GM21786 (cell line): ENCODE data around the gene PAEP.

ENCODE experiments used
- ATAC-seq: cut with Tn5 transposase; IDR thresholded peaks from one replicate; pipeline ENCODE4 v1.9.1; 2021; ENCODE audit not compliant: unreplicated experiment

The PAEP gene

DNA sequence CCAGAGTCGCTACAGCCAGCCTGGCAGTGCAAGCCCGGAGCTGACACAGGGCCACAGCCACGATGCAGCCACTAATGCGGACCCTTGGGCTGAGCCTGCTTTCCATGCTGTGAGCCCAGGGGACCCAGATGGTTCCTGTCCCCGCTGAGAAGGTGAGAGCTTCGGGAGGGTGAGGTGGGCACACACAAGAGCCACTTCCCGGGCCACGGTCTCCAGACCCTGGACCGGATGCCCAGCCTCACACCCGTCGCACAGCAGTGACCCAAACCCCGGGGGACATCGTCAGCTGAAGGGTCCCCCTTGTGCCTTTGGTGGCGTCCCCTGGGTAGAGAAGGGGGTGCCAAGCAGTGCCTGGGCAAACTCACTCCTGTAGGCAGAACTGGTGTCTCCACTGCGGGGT, 13.4 kb downstream of the PAEP start:
- ATAC-seq: no peak

DNA sequence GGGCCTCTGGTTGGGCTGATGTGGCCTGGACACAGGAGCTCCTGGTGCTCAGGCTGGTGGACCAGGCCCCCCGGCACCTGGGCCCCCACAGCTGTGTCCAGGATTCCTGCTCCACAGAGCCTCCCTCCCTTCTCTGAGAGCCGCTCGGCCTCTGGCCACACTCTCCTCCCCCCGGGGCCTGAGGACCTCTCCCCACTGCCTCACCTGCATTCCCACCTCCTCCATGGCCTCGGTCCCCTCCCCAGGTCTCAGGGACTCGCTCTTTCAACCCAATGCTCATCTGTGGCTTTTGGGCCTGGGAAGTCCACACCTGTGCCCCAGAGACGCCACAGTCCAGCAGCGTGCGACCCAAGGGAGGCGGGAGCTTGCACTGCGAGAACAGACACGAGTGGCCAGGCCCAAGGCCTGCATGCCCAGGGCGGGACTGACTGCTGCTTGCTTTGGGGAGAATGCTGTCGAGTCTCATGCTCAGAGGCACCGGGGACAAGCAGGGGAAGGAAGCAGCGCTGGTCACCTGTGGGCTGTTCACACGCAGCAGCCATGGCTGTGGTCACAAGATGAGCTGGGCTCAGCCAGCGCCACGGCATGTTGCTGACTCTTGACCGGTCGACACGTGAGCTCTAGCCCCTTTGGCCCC, 14.6 kb downstream of the PAEP start:
- no peak for ATAC-seq

DNA sequence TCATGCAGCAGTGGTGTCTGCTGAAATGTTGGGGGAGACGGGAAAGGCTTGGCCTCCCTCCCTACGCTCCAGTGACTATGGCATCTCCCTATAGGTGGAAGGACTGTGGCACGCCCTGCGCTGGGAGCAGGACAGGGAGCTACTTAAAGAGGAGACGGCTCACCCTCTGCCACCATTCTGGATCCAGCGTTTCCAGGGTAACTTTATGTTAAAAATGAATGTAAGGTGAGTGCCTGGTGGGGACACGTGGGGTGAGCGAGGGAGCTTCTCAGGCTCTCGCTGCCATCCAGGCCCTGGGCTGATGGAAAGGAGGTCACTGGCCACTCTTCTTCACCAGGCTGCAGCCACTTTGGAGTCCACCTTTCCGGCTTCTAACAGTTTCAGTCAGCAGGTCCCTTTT, 15.7 kb downstream of the PAEP start:
- no peak for ATAC-seq

DNA sequence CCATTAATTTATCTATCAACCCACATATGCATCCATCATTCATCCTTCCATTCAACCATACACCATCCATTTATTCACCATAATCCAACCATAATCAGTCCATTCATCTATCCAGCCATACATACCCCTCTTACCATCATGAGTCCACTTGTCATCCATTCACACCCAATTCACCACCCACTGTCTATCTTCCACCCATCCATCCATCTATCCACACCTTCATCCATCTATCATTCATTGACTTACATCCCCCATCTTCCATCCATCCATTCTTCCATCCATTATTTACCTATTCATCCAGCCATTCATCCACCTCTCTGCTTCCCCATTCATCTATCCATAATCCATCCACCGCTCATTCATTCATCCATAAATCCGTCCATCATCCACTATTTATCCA, 17.8 kb downstream of the PAEP start:
- ATAC-seq: no peak

DNA sequence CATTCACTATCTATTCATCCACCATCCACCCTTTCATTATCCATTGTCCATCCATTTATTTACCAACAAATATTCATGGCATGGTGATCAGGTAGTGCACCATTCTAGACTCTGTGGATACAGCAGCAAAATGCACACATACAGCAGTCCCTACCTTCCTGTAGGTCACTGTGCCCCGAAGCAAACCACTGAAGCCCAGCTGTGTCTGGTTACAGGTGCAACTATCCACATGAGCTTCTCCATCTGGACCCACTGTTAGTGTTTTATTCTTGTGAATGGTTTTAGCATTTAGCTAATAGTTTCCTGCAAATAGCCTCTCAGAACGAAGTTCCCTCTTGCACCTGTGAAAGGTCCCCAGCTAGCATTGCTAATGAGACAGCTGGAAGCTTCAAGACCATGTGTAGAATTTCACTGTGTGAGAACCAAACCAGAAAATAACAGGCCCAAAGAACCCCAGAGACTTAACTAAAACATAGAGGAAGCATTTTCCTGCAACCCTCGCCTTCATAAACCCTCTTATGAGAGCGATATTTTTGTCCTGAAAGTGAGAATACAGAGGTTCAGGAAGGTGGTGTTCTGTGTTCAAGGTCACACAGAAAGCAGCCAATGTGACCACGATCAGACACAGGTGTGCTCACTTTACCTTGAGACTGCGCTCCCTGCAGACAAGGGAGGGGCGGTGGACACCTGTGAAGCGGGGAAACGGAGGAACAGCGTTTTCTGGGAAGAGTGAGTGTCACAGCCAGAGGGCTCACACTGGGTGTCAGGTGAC, 18.5 kb downstream of the PAEP start:
- ATAC-seq: no peak

DNA sequence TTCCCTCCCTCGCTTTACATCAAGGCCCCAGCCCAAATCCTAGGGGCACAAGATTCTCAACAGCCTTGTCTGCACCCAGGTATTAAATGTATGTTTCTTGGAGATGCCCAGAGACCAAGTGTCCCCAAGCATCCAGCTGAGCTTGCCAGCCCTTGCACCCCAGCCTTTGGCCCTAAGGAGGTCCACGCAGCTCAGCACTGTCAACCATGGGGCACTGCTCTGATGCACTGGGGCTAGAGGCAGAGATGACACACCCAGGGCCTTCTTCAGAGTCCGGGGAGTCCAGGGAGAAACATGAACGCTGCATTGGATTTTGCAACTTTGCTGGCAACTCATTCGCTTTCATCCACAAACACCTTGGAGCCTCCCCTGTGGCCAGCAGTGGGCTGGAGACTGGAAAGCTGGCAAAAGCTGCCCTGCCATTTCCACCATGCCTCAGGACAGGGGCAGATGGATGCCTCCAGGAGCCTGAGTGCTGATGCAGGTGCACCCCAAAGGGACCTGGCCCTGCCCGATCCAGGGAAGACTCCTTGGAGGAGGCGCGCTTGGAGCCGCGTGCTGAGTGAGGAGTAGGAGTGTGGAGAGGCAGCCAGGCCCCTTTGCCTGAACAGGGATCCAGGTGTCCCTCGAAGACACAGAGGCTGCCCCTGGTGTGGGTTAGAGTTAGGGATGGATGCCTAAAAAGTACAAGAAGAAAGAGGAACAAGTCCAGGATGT, 19.3 kb downstream of the PAEP start:
- ATAC-seq: no peak

DNA sequence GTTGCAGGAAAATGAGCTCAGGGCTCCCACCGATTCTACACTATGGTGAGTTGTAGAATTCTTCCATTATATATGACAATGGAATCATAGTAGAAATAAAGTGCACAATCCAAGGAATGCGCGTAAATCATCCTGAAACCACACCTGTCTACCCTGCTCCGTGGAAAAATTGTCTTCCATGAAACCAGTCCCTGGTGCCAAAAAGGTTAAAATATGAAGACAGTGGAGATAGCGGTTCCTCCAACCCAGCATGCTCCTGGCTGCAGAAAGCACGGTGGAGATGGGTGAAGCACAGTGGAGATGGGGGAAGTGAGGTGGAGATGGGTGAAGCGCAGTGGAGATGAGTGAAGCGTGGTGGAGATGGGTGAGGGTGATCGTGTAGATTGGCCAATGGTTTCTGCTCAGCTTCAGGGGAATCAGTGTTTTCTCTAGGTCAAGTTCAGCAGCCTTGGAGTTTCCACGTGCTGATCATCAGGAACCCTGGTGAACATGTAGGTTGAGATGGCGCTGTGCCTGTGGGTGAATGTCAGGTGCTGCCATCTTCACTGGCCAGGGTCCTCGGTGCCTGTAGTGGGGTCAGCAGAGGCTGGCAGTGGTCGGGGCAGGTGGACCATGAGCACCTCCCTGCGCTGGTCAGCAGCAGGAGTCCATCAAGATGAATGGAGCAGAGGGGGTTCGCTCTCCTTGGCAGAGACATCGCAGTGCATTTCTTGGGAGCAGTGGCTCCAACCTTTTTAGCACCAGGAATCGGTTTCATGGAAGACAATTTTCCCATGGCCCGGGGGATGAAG, 20.3 kb downstream of the PAEP start:
- no peak for ATAC-seq

DNA sequence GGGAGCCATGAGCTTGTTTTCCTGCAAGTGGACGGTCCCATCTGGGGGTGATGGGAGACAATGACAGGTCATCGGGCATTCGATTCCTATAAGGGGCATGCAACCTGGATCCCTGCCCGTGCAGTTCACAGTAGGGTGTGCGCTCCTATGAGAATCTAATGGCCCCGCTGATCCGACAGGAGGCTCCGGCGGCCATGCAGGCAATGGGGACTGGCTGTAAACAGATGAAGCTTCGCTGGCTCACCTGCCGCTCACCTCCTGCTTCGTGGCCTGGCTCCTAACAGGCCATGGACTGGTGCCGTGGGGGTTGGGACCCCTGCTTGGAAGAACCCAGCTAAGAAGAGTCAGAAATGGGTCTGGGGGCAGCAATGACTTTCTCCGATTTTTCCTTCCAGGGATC, 21.0 kb downstream of the PAEP start:
- ATAC-seq: no peak

DNA sequence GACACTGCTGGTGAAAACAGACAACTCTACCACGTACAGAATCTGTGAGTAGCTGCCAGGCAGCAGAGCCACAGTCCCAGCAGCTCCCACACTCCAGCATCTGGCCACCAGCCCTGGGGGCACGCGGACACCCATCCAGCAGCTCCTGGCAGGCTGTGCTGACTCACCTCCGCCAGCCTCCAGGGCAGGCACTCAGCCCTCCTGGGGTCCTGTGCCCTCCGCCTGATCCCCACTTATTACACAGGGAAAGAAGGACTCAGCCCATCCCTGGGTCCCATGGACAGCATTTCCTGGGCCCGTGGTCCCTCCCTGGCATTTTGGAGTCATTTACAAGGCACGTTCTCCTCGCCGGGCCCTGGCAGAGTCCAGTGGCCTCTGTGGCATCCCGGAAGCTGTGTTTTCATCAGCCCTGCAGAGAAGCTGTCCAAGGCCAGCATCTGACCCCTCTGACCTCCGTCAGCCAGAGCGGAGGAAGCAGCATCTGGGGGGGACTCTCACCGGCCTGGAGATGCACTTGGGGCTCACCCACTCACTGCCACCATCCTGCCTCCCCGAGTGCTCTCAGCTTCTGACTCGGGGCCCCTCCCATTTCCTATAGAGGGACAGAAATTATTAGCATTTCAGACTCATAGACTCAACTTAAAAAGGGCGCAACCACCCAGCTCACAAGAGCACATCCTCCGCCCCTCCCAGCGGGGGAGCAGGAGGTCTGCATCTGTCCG, 21.6 kb downstream of the PAEP start:
- ATAC-seq: no peak

DNA sequence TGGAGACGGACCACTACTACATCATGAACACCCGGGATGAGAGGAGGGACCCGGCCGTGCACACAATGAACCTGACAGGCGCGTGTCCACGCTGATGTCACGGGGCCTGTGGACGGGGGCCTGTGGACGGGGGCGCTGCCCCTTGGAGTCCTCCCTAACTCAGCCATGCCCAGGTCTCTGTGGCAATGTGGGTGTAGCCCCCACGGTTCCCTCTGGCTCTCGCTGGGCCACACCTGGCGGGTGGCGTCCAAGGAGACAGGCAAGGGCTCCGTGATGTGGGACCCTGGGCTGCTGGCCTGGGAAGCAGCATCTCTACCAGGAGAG, 22.1 kb downstream of the PAEP start:
- no peak for ATAC-seq

DNA sequence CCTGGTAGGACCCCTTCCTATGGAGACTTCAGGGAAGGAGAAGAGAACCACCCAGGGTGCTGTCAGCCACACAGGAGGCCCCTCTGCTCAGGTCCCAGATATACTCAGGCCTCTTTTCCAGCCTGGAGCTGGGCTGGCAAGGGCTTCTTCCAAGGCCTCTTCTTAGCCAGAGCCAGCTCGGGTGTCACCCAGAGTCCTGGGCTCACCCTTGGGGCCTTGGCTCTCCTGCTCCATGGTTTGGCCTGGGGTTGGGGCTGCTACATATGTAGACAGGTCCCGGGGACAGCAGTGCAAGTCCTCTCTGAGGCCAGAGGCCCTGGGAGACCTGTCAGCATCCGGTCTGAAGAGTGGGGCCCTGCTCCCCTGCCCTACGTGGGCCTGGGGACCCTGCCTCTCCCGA, 22.8 kb downstream of the PAEP start:
- ATAC-seq: no peak

DNA sequence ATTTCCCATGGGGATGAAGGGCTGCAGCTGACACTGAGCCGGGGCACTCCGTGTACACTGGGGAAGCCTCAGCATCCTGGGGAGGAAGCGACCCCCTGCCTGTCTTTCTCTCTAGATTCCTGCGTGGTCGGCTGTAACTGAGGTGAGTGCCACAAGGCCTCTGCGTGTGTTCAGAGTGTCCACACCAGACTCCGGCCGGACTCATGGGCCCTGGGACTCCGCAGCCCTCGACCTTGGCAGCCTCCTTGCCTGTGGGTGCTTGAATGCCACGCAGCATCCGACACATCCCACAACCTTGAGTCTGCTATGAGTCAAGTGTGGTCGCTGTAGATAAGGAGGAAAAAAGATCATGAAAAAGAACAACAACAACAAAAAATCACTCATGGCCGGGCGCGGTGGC, 23.4 kb downstream of the PAEP start:
- ATAC-seq: no peak

DNA sequence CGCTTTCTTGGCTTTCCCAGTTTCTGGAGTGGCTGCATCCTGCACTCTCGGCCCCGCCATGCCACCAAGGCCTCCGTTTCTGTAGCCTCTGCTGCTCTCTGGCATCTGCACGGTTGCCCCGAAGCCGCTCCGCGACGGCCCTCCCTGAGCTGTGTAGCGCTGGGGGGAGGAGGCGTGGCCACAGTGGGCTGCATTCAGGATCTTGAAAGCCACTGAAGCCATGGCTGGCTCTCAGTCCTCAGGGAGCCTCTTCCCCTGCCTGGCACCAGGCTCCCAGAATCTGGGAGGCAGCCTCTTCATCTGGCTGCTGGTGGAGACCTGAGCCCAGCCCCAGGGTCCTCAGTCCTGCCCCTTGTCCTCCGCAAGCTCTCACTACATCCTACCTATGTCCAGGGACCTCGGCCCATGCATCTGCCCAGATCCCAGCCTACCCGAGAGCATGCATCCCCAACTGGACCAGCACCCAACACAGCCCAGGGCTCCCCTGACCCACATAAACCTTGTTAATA, 25.1 kb downstream of the PAEP start:
- ATAC-seq: no peak

DNA sequence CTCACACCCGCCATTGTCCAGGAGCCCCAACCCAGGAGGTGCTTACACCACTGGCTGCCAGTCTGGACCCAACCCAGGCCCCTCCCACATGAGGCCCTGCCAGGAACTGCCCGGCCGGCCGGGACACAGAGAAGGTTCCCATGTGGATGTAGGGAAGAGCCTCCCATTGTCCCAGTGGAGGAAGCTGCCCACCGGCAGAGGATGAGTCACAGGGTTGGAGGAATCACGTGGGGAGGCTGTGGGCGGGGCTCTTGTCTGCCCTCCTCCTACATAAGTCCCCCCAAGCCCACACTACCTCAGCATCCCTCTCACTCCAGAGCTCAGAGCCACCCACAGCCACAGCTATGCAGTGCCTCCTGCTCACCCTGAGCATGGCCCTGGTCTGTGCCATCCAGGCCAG, 26.1 kb downstream of the PAEP start:
- no peak for ATAC-seq

DNA sequence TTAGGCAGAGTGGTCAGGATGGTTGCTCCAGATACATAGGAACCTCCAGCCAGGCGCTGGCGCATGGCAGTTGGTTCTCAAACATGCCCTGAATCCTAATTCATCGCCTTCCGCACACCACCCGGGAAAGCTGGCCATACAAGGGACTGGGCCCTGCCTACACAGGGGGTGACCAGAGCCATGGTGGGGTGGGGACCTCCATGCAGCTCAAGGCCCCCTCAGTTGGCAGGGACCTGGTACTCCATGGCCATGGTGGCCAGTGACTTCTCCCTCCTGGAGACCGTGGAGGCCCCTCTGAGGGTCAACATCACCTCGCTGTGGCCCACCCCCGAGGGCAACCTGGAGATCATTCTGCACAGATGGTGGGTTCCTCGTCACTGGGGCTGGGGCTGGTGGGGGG, 26.8 kb downstream of the PAEP start:
- ATAC-seq: no peak

DNA sequence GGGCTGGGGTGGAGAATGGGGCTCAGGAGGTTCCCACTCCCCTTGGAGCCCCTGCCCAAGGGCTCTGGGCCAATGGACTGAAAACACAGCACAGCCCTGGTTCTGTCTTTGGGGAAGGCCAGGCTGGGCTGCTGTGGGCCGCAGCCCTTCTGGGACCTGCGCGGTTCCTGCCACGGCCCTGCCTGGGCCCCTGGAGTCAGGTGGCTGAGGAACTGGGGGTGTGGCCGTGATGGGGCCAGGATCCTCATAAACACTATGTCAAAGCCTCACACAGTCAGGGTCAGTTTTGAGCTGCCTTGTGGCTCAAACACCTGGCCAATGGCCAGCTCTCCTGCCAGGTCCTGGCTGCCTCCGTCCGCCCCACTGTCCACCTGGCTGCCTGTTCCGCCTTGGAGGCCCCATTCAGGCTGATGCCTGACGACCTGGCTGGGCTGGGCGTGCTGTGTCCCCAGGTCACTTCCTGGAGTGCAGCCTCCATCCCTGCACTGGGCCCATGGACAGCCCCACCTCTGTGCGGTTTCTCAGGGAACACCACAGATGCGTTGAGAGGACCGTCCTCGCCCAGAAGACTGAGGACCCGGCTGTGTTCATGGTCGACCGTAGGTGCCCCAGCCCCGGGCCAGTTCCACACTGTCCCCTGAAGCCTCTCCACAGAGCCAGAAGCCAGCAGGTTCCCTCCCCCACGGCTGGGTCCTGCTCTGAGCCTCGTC, 27.5 kb downstream of the PAEP start:
- no peak for ATAC-seq

DNA sequence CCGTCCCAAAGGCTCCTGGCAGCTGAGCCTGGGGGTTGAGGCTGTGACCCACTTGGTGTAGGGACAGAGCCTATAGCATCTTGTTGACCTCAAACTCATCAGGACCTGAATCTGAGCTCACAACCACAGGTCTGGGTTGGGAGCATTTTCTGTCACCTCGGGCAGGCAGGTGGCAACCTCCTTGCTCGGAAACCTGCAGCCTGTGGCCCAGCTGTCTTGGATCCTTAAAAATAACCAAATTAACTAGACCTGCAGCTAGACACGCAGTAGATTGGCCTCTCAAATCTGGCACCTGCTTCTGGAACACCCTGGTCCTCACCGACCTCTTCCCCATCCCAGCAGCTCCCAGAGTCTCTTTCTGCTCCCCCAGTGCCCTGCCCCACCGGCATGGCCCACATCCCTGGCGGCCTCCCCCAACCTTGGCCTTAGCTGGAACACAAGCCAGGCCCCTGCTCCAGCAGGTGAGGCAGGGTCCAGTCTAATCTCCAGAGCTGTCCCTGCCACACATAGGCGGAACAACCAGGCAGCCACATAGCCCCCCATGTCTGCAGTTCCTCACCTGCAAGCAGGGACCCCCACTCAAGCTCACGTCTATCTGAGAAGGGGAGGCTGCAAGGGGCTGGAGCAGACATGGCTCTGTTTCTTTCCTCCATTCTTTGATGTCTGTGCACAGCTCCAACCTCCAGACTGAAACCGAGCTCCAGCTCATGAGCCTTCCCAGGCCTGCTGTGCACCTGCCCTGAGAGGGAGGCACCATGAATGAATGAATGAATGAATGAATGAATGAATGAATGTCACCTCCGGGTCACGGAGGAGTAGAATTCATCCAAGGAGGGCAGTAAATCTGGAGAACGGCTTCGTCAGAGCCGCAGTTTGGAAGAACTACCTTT, 28.3 kb downstream of the PAEP start:
- no peak for ATAC-seq

DNA sequence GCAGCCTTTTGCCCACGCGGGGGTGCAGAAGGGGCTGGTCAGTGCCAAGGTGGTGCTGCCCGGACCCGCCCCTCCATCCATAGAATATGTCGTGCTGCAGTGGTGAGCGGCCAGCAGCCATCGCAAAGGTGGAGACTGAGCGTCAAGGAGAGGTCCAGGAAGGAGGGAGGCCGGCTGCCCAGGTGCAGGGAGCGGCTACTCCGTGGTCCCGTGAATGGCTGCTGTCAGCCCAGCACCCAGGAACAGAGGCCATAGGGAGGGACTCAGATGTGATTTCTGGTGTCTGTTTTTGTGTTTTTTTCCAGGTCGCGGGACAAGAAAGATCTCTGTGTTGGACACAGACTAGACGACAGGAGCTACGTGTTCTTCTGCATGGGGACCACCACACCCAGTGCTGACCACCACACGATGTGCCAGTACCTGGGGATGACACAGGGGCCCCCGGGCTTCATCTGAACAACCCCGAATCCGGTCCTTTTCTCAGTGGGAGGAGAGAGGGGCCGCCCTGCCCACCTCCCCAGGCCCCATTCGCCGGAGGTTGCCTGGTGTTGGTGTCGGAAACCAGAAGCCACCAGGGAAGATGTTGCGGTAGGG, 29.0 kb downstream of the PAEP start:
- ATAC-seq: no peak
